IMR-90 (cell line): Measurements from ENCODE around the gene KCTD3. TPM values are rescaled to one million over a fixed set of nuclear protein-coding genes. Genes with fewer than 3 reads are reported as not detected.

Experiments
- ATAC-seq: fragments of 200-7000 bp; cut with Tn5 transposase; 2 replicates; pipeline ENCODE4 v1.9.1; 2020; ENCODE audit warnings: low read depth, mild to moderate bottlenecking, moderate library complexity
- BruUV-seq: library from RNA; stranded (reverse); fragments of 400-500 nt; replicated peaks from 2 replicates; lab custom pipeline; 2021; lab: Mats Ljungman, UMichigan
- CTCF ChIA-PET: fragments of 300-600 bp; formaldehyde crosslinking; extraction: SDS; loops from one replicate; lab custom pipeline; 2021; ENCODE audit warnings: antibody characterized with exemption; lab: Yijun Ruan, JAX
- POLR2A ChIA-PET: fragments of 300-600 bp; sonication (Branson Sonifier 250); formaldehyde crosslinking; loops from one replicate; lab custom pipeline; 2022; ENCODE audit warnings: antibody characterized with exemption; ENCODE audit not compliant: unreplicated experiment; lab: Charles Lee
- DNase-seq: peaks from one replicate; pipeline ENCODE4 v3.0.0; 2013
- H2AFZ ChIP-seq: replicated peaks from 2 replicates; pipeline ENCODE3; 2013; ENCODE audit warnings: low read length, mild to moderate bottlenecking; ENCODE audit not compliant: poor library complexity
- H2AK5ac ChIP-seq: 2 replicates; pipeline ENCODE4 v1.6.1; 2013; ENCODE audit warnings: low read depth, low read length, inconsistent platforms
- H2AK9ac ChIP-seq: replicated peaks from 2 replicates; pipeline ENCODE3; 2013; ENCODE audit warnings: mild to moderate bottlenecking, low read depth, low read length, moderate library complexity; ENCODE audit not compliant: poor library complexity
- H2BK120ac ChIP-seq: 2 replicates; pipeline ENCODE4 v1.6.1; 2013; ENCODE audit warnings: low read depth, low read length, inconsistent platforms
- H2BK15ac ChIP-seq: 3 replicates; pipeline ENCODE4 v1.6.1; 2013; ENCODE audit warnings: low read depth, low read length, inconsistent platforms
- H2BK20ac ChIP-seq: 2 replicates; pipeline ENCODE4 v1.6.1; 2013; ENCODE audit warnings: low read depth, mild to moderate bottlenecking, inconsistent platforms, low read length, moderate library complexity
- H2BK5ac ChIP-seq: 2 replicates; pipeline ENCODE4 v1.6.1; 2013; ENCODE audit warnings: mild to moderate bottlenecking, low read depth, low read length, inconsistent platforms; ENCODE audit not compliant: poor library complexity, severe bottlenecking
- H3K14ac ChIP-seq: replicated peaks from 2 replicates; pipeline ENCODE4 v1.6.1; 2013; ENCODE audit warnings: low read depth, low read length, inconsistent platforms
- H3K18ac ChIP-seq: 2 replicates; pipeline ENCODE4 v1.6.1; 2013; ENCODE audit warnings: low read depth, low read length, control low read depth
- H3K23ac ChIP-seq: 2 replicates; pipeline ENCODE4 v1.6.1; 2013; ENCODE audit warnings: low read depth, low read length, inconsistent platforms
- H3K27ac ChIP-seq: 2 replicates; pipeline ENCODE4 v1.5.1; 2013; ENCODE audit warnings: mild to moderate bottlenecking, control low read depth, low read length; ENCODE audit not compliant: insufficient read depth
- H3K27me3 ChIP-seq: 2 replicates; pipeline ENCODE4 v1.6.1; 2013; ENCODE audit warnings: low read length; ENCODE audit not compliant: control insufficient read depth, insufficient read depth
- H3K36me3 ChIP-seq: 2 replicates; pipeline ENCODE4 v1.6.1; 2013; ENCODE audit warnings: low read length, mixed read lengths; ENCODE audit not compliant: control insufficient read depth, insufficient read depth
- H3K4ac ChIP-seq: 2 replicates; pipeline ENCODE4 v1.6.1; 2013; ENCODE audit warnings: low read depth, low read length, inconsistent platforms
- H3K4me1 ChIP-seq: 2 replicates; pipeline ENCODE4 v1.6.1; 2013; ENCODE audit warnings: low read length, mixed read lengths; ENCODE audit not compliant: control insufficient read depth, insufficient read depth
- H3K4me2 ChIP-seq: 2 replicates; pipeline ENCODE4 v1.6.1; 2013; ENCODE audit warnings: low read depth, mild to moderate bottlenecking, control low read depth, low read length, moderate library complexity
- H3K4me3 ChIP-seq: 2 replicates; pipeline ENCODE4 v1.5.1; 2013; ENCODE audit warnings: low read depth, mild to moderate bottlenecking, control low read depth, low read length, moderate library complexity; ENCODE audit not compliant: insufficient read depth
- H3K56ac ChIP-seq: 2 replicates; pipeline ENCODE4 v1.6.1; 2013; ENCODE audit warnings: low read length, inconsistent platforms; ENCODE audit not compliant: insufficient read depth; ENCODE audit errors: extremely low read depth
- H3K79me1 ChIP-seq, 2 experiments: 2 replicates each; pipeline ENCODE4 v1.6.1; 2013; ENCODE audit warnings: low read length in 2 of 2, inconsistent platforms in 1 of 2, low read depth in 1 of 2
- H3K9ac ChIP-seq: 2 replicates; pipeline ENCODE4 v1.6.1; 2013; ENCODE audit warnings: low read depth, low read length, control low read depth
- H3K9me1 ChIP-seq: 2 replicates; pipeline ENCODE4 v1.6.1; 2013; ENCODE audit warnings: low read length, inconsistent platforms; ENCODE audit not compliant: insufficient read depth
- H3K9me3 ChIP-seq: 2 replicates; pipeline ENCODE4 v1.6.1; 2013; ENCODE audit warnings: low read length; ENCODE audit not compliant: control insufficient read depth, insufficient read depth
- H4K20me1 ChIP-seq: 2 replicates; pipeline ENCODE4 v1.6.1; 2013; ENCODE audit warnings: low read length, inconsistent platforms; ENCODE audit not compliant: insufficient read depth
- H4K5ac ChIP-seq: 2 replicates; pipeline ENCODE4 v1.6.1; 2013; ENCODE audit warnings: mild to moderate bottlenecking, low read depth, low read length, control low read depth
- H4K8ac ChIP-seq, 2 experiments: 2 replicates each; pipeline ENCODE4 v1.6.1; 2013; ENCODE audit warnings: low read depth in 2 of 2, low read length in 2 of 2, control low read depth in 1 of 2, inconsistent platforms in 1 of 2
- H4K91ac ChIP-seq: 2 replicates; pipeline ENCODE4 v1.6.1; 2013; ENCODE audit warnings: low read depth, low read length, inconsistent platforms; ENCODE audit not compliant: insufficient read depth
- ELK1 ChIP-seq: fragments of 150-350 bp; IDR thresholded peaks from 2 replicates; pipeline ENCODE4 v1.6.1; 2016; ENCODE audit warnings: low read depth, mild to moderate bottlenecking, low read length, moderate library complexity, borderline replicate concordance
- MXI1 ChIP-seq: IDR thresholded peaks from 2 replicates; pipeline ENCODE4 v1.6.1; 2012; ENCODE audit warnings: low read depth, mild to moderate bottlenecking, low read length, moderate library complexity, borderline replicate concordance
- POLR2A ChIP-seq: IDR thresholded peaks from 2 replicates; pipeline ENCODE4 v1.6.1; 2012; ENCODE audit warnings: mild to moderate bottlenecking, low read depth, low read length
- RAD21 ChIP-seq: IDR thresholded peaks from 2 replicates; pipeline ENCODE4 v1.6.1; 2012; ENCODE audit warnings: low read length, improper control_type of control experiment
- SMC3 ChIP-seq: fragments of 150-350 bp; IDR thresholded peaks from 2 replicates; pipeline ENCODE4 v1.6.1; 2016; ENCODE audit warnings: low read depth, mild to moderate bottlenecking, antibody characterized with exemption, low read length, moderate library complexity
- WGBS, 2 experiments: methylation state at CpG; one replicate each; pipeline versions ENCODE4 v1.1.5 to v1.1.7; 2013; ENCODE audit warnings: missing lambda C conversion rate in 2 of 2; ENCODE audit not compliant: insufficient read length in 1 of 2; ENCODE audit errors: extremely low coverage in 2 of 2; 5-methylcytosine and 5-hydroxymethylcytosine counted together
- dilution Hi-C: fragments of 300-500 bp; cut with HindIII; formaldehyde crosslinking; loops from one replicate; pipeline ENCODE4 v1.14.3; 2018; ENCODE audit warnings: low sequenced_read_pairs; ENCODE audit not compliant: unreplicated experiment
- in situ Hi-C: fragments of 300-500 bp; cut with MboI; formaldehyde crosslinking; loops from 3 replicates; pipeline ENCODE4 v1.14.3; 2019; ENCODE audit warnings: low sequenced_read_pairs, inconsistent platforms, mixed read lengths
- intact Hi-C: fragments of 100-400 bp; cut with micrococcal nuclease; formaldehyde crosslinking; loops from 2 replicates; pipeline ENCODE4 v1.10.0; 2022
- polyA plus RNA-seq, 3 experiments: library from polyadenylated mRNA; depleted of rRNA; stranded (reverse); fragments of >200 nt; gene quantifications; 2 replicates each; pipeline ENCODE4 v1.2.3, GENCODE V29; 2012; ENCODE audit warnings: low replicate concordance in 1 of 3
- total RNA-seq: library from RNA; depleted of rRNA; stranded (reverse); fragments of >200 nt; gene quantifications from 2 replicates; pipeline ENCODE4 v1.2.3, GENCODE V29; 2012

Gene KCTD3
- total and polyA plus RNA-seq, 2 of the 4 experiments (the other 2 are of a cell fraction) = 43.6 to 49.5 TPM

- Histone ChIP-seq H4K20me1 (no peaks in the 10 kb centered on the region), H3K9ac (no peak overlapping the region), H3K9me1 (peaks cover 2% of the 10 kb centered on the region; the same call in 1 of the 2 replicates), H4K8ac (no peak overlapping the region), H4K91ac (no peak overlapping the region), H3K9me3 (no peaks in the 10 kb centered on the region), H2AK9ac (no peak overlapping the region), H2AFZ (no peak overlapping the region), H3K4me2 (no peak overlapping the region), H2BK15ac (no peak overlapping the region), H3K4me3 (no peak overlapping the region), H3K56ac (no peak overlapping the region), H3K27ac (no peak overlapping the region; the same call in 1 of the 2 replicates), H3K23ac (no peak overlapping the region), H3K14ac (no peak overlapping the region), H4K5ac (no peak overlapping the region), H3K4ac (no peak overlapping the region), H2BK5ac (no peak overlapping the region), H3K36me3 (peaks cover 16% of the 10 kb centered on the region), H3K79me1 (peaks cover 6 to 7% of the 10 kb centered on the region in 2 experiments), H2AK5ac (no peak overlapping the region), H3K27me3 (no peaks in the 10 kb centered on the region), H3K18ac (no peak overlapping the region), H3K4me1 (peaks cover 7% of the 10 kb centered on the region), H2BK20ac (no peak overlapping the region), H2BK120ac (no peak overlapping the region)
- CTCF ChIA-PET = no interaction called here
- intact Hi-C loops = loop anchor here (2.0 kb wide), 1 partner anchor 79 kb away; no protein-coding TSS in a partner anchor
- no CpG with 5 or more reads among the region's 1 CpG for WGBS, 2 experiments
- POLR2A ChIA-PET = interaction anchor here (0.6 kb wide), 1 partner anchor 650 kb away, joined by 4 read pairs; no protein-coding TSS in a partner anchor
- no TSS peak for BruUV-seq
- no peak for DNase-seq
- ATAC-seq = no peak
- in situ Hi-C loops = no loop called here
- TF ChIP-seq POLR2A (no peak), MXI1 (no peak), RAD21 (no peak), ELK1 (no peak), SMC3 (no peak)
- dilution Hi-C loops = no loop called here
Measured at GRCh38 chr1:215607412-215607811, 40.3 kb downstream of the KCTD3 start.
